HepG2 (cell line): ENCODE results near the gene ZNF48. TPM values are rescaled to one million over a fixed set of nuclear protein-coding genes. Genes with fewer than 3 reads are reported as not detected.
A peak's percentile ranks its signal among the peaks of the same experiment; 100 is the strongest.

Experiments used
- CEBPZ ChIP-seq: IDR thresholded peaks from 2 replicates; pipeline ENCODE4 v1.6.1; 2012; ENCODE audit warnings: low read length, improper control_type of control experiment
- CENPBD1 ChIP-seq: sonication (generic); formaldehyde crosslinking; IDR thresholded peaks from 2 replicates; pipeline ENCODE4 v1.8.0; 2022; ENCODE audit warnings: missing genetic modification reagents, low read depth, mild to moderate bottlenecking, borderline replicate concordance
- DZIP1 ChIP-seq: sonication (generic); formaldehyde crosslinking; IDR thresholded peaks from 2 replicates; pipeline ENCODE4 v1.5.0; 2020; ENCODE audit warnings: mild to moderate bottlenecking, missing genetic modification reagents
- HNF1A ChIP-seq, 2 experiments: sonication (generic) in 1 of 2; formaldehyde crosslinking in 1 of 2; IDR thresholded peaks; 2 replicates each; pipeline versions ENCODE4 v1.4.0 to v1.6.1; 2016 to 2020; ENCODE audit warnings: borderline replicate concordance in 1 of 2, low read depth in 1 of 2, mild to moderate bottlenecking in 1 of 2, missing genetic modification reagents in 1 of 2
- HOMEZ ChIP-seq: IDR thresholded peaks from 2 replicates; pipeline ENCODE4 v1.6.1; 2016; ENCODE audit warnings: low read depth
- JUN ChIP-seq: sonication (generic); formaldehyde crosslinking; IDR thresholded peaks from 2 replicates; pipeline ENCODE4 v1.4.0; 2020; ENCODE audit warnings: mild to moderate bottlenecking, missing genetic modification reagents
- MTF1 ChIP-seq: sonication (generic); formaldehyde crosslinking; IDR thresholded peaks from 2 replicates; pipeline ENCODE4 v1.5.0; 2020; ENCODE audit warnings: missing genetic modification reagents
- RELA ChIP-seq: sonication (generic); formaldehyde crosslinking; IDR thresholded peaks from 2 replicates; pipeline ENCODE4 v1.4.0; 2020; ENCODE audit warnings: missing genetic modification reagents
- RORA ChIP-seq: sonication (generic); formaldehyde crosslinking; IDR thresholded peaks from 2 replicates; pipeline ENCODE4 v1.5.0; 2020; ENCODE audit warnings: mild to moderate bottlenecking, missing genetic modification reagents, moderate library complexity
- TARDBP ChIP-seq: sonication (generic); formaldehyde crosslinking; IDR thresholded peaks from 2 replicates; pipeline ENCODE4 v1.8.0; 2022; ENCODE audit warnings: mild to moderate bottlenecking, missing genetic modification reagents
- TGIF2 ChIP-seq: IDR thresholded peaks from 2 replicates; pipeline ENCODE4 v1.6.1; 2016; ENCODE audit warnings: control low read depth, missing compliant biosample characterization
- ZMYM3 ChIP-seq: sonication (generic); formaldehyde crosslinking; IDR thresholded peaks from 2 replicates; pipeline ENCODE4 v1.5.1; 2020; ENCODE audit warnings: mild to moderate bottlenecking, missing genetic modification reagents
- ZNF232 ChIP-seq: sonication (generic); formaldehyde crosslinking; IDR thresholded peaks from 2 replicates; pipeline ENCODE4 v1.4.0; 2020; ENCODE audit warnings: missing genetic modification reagents, borderline replicate concordance
- ZNF577 ChIP-seq: sonication (generic); formaldehyde crosslinking; IDR thresholded peaks from 2 replicates; pipeline ENCODE4 v1.4.0; 2020; ENCODE audit warnings: mild to moderate bottlenecking, low read depth, missing genetic modification reagents, borderline replicate concordance
- ZNF75D ChIP-seq: sonication (generic); formaldehyde crosslinking; IDR thresholded peaks from 2 replicates; pipeline ENCODE4 v1.8.1; 2023; ENCODE audit warnings: missing genetic modification reagents, mild to moderate bottlenecking, borderline replicate concordance
- polyA plus RNA-seq, 8 experiments: library from polyadenylated mRNA; depleted of rRNA in 3 of 8; stranded (reverse) in 7 of 8; unstranded in 1 of 8; fragments of >200 nt; fragmentation: Illumina TruSeq in 4 of 8; extraction: Trizol in 4 of 8; gene quantifications; 2 replicates each; pipeline versions ENCODE4 v1.2.1 to v1.2.3, GENCODE V29; 2011 to 2016; ENCODE audit warnings: low read depth in 4 of 8, missing spikeins in 1 of 8, mixed read lengths in 1 of 8; ENCODE audit not compliant: insufficient read depth in 1 of 8
- total RNA-seq, 5 experiments: library from RNA; depleted of rRNA; stranded (reverse); fragments of >200 nt; fragmentation: Illumina TruSeq; extraction: Trizol; gene quantifications; 2 replicates each; pipeline ENCODE4 v1.2.3, GENCODE V29; 2016; ENCODE audit warnings: low read depth in 1 of 5

ZNF48 gene
- total and polyA plus RNA-seq, 2 of the 13 experiments (the other 11 are each of a cell fraction or from before 2014, with no cell fraction given): 9.9 to 12.3 TPM

GRCh38 chr16:30352488-30353401 lies 42.5 kb upstream of the ZNF48 start (continued):
- TF ChIP-seq HNF1A (IDR thresholded peaks at IDR 0.05; ENCODE audit: low read depth) (no peak), HNF1A (CRISPR knock-in tag; IDR thresholded peaks at IDR 0.05; ENCODE audit: borderline replicate concordance) (no peak), HOMEZ (CRISPR knock-in tag) (no peak), CENPBD1 (CRISPR knock-in tag) (no peak), JUN (CRISPR knock-in tag) (0 out of 2 replicates have a peak, but pooled peaks have one; percentile 23), DZIP1 (no peak), ZNF232 (no peak), TARDBP (peak; percentile 53; the same call in 1 of the 2 replicates), RORA (CRISPR knock-in tag) (no peak), ZNF577 (CRISPR knock-in tag) (no peak), CEBPZ (no peak), ZNF75D (CRISPR knock-in tag) (no peak), MTF1 (no peak), TGIF2 (no peak), ZMYM3 (no peak), RELA (no peak)
